GM12878 (cell line): Measurements from ENCODE around the gene PRTFDC1. TPM values are rescaled to one million over a fixed set of nuclear protein-coding genes. Genes with fewer than 3 reads are reported as not detected.

Experiments
- ATAC-seq: fragments of 200-7000 bp; cut with Tn5 transposase; 3 replicates; pipeline ENCODE4 v1.9.1; 2020; ENCODE audit warnings: mild to moderate bottlenecking, moderate library complexity
- BruUV-seq: library from RNA; stranded (reverse); fragments of 400-500 nt; replicated peaks from 2 replicates; lab custom pipeline; 2021; lab: Mats Ljungman, UMichigan
- CTCF ChIA-PET: fragments of 300-600 bp; sonication (Branson Sonifier 250); formaldehyde crosslinking; extraction: SDS; loops from one replicate; lab custom pipeline; 2021; ENCODE audit warnings: inconsistent platforms; lab: Yijun Ruan, JAX
- POLR2A ChIA-PET: fragments of 350-600 bp; formaldehyde crosslinking; extraction: SDS; loops from one replicate; lab custom pipeline; 2021; ENCODE audit warnings: inconsistent platforms; lab: Charles Lee
- RAD21 ChIA-PET: fragments of 300-600 bp; sonication (Branson Sonifier 250); formaldehyde crosslinking; loops from one replicate; lab custom pipeline; 2023; ENCODE audit warnings: antibody characterized with exemption; ENCODE audit not compliant: unreplicated experiment; lab: Charles Lee
- SMC1A ChIA-PET: fragments of 300-600 bp; sonication (Branson Sonifier 250); formaldehyde crosslinking; loops from one replicate; lab custom pipeline; 2023; ENCODE audit not compliant: unreplicated experiment, uncharacterized antibody; lab: Charles Lee
- DNase-seq: peaks from one replicate; pipeline ENCODE4 v3.0.0-alpha.2; 2011; ENCODE audit warnings: low read depth, low spot score
- FAIRE-seq: peaks from 3 replicates; lab custom pipeline; 2011; peaks lifted over from hg19 to GRCh38; lab: Jason Lieb, UNC
- H2AFZ ChIP-seq: 2 replicates; pipeline ENCODE4 v1.6.0; 2011; ENCODE audit warnings: low read depth, low read length, control low read depth; ENCODE audit not compliant: control insufficient read depth
- H3K27ac ChIP-seq: 2 replicates; pipeline ENCODE4 v1.5.1; 2011; ENCODE audit warnings: control low read depth; ENCODE audit not compliant: control insufficient read depth, insufficient read depth
- H3K27me3 ChIP-seq, 2 experiments: replicated peaks in 1 of 2; 2 replicates each; pipeline versions ENCODE4 v1.6.0 to v1.6.1; 2011; ENCODE audit warnings: low read length in 1 of 2; ENCODE audit not compliant: control insufficient read depth in 2 of 2, insufficient read depth in 2 of 2
- H3K36me3 ChIP-seq, 2 experiments: 2 replicates each; pipeline ENCODE4 v1.5.1; 2011; ENCODE audit warnings: low read length in 1 of 2; ENCODE audit not compliant: control insufficient read depth in 2 of 2, insufficient read depth in 2 of 2
- H3K4me1 ChIP-seq: 2 replicates; pipeline ENCODE4 v1.6.1; 2011; ENCODE audit warnings: mild to moderate bottlenecking, low read length, moderate library complexity, mixed read lengths; ENCODE audit not compliant: control insufficient read depth, insufficient read depth
- H3K4me2 ChIP-seq: 2 replicates; pipeline ENCODE4 v1.6.0; 2011; ENCODE audit warnings: control low read depth; ENCODE audit not compliant: control insufficient read depth, insufficient read depth
- H3K4me3 ChIP-seq: fragments of 200-600 bp; sonication (generic); 2 replicates; pipeline ENCODE4 v1.5.1; 2016
- H3K79me2 ChIP-seq: 2 replicates; pipeline ENCODE4 v1.6.0; 2011; ENCODE audit warnings: low read length; ENCODE audit not compliant: control insufficient read depth, insufficient read depth
- H3K9ac ChIP-seq: 2 replicates; pipeline ENCODE4 v1.8.0; 2011; ENCODE audit warnings: low read length, control low read depth, mixed read lengths; ENCODE audit not compliant: control insufficient read depth, insufficient read depth
- H3K9me3 ChIP-seq: replicated peaks from 3 replicates; pipeline ENCODE4 v1.5.1; 2011; ENCODE audit warnings: mild to moderate bottlenecking, low read length; ENCODE audit not compliant: control insufficient read depth, insufficient read depth
- H4K20me1 ChIP-seq: 2 replicates; pipeline ENCODE4 v1.6.0; 2011; ENCODE audit not compliant: control insufficient read depth, insufficient read depth
- JUND ChIP-seq: IDR thresholded peaks from 2 replicates; pipeline ENCODE4 v1.6.1; 2012; ENCODE audit warnings: low read depth, mild to moderate bottlenecking, low read length, improper control_type of control experiment, moderate library complexity
- NBN ChIP-seq: fragments of 450-650 bp; IDR thresholded peaks from 2 replicates; pipeline ENCODE4 v1.6.1; 2016
- POLR2A ChIP-seq: IDR thresholded peaks from 2 replicates; pipeline ENCODE4 v1.6.1; 2011; ENCODE audit warnings: low read depth, mild to moderate bottlenecking, low read length
- SIN3A ChIP-seq: IDR thresholded peaks from 2 replicates; pipeline ENCODE4 v1.6.1; 2012; ENCODE audit warnings: low read depth, low read length, improper control_type of control experiment
- SMARCA5 ChIP-seq: fragments of 450-650 bp; IDR thresholded peaks from 2 replicates; pipeline ENCODE4 v1.6.1; 2017; ENCODE audit warnings: mild to moderate bottlenecking
- SREBF1 ChIP-seq: IDR thresholded peaks from 2 replicates; pipeline ENCODE4 v1.6.1; 2012; ENCODE audit warnings: mild to moderate bottlenecking, low read length
- TAF1 ChIP-seq: IDR thresholded peaks from 2 replicates; pipeline ENCODE4 v1.6.1; 2011; ENCODE audit warnings: mild to moderate bottlenecking, low read depth, low read length, borderline replicate concordance
- ZNF207 ChIP-seq: fragments of 450-650 bp; IDR thresholded peaks from 2 replicates; pipeline ENCODE4 v1.6.1; 2014; ENCODE audit warnings: antibody characterized with exemption, mild to moderate bottlenecking, borderline replicate concordance
- ZNF24 ChIP-seq: fragments of 450-650 bp; IDR thresholded peaks from 2 replicates; pipeline ENCODE4 v1.6.1; 2017; ENCODE audit warnings: antibody characterized with exemption, mild to moderate bottlenecking
- WGBS: methylation state at CpG from one replicate; pipeline ENCODE4 v1.1.6; 2016; ENCODE audit warnings: low lambda C conversion rate; ENCODE audit not compliant: insufficient replicate concordance, insufficient coverage; ENCODE audit errors: missing lambda C conversion rate; 5-methylcytosine and 5-hydroxymethylcytosine counted together
- in situ Hi-C: fragments of 300-500 bp; cut with MboI; formaldehyde crosslinking; loops from 9 replicates; pipeline ENCODE4 v1.14.3; 2018; ENCODE audit warnings: mixed read lengths
- intact Hi-C: fragments of 100-400 bp; cut with micrococcal nuclease; formaldehyde crosslinking; loops from one replicate; pipeline ENCODE4 v1.14.2; 2022; ENCODE audit not compliant: unreplicated experiment
- polyA plus RNA-seq, 11 experiments: library from polyadenylated mRNA; depleted of rRNA in 4 of 11; unstranded in 6 of 11; stranded (reverse) in 5 of 11; fragments of >200 nt; fragmentation: Nextera tagmentation in 4 of 11; fragmentation: Illumina TruSeq in 1 of 11; extraction: Ambion mirVana in 4 of 11; extraction: Trizol in 1 of 11; gene quantifications; 1 replicate in 1 of 11; 2 replicates in 10 of 11; pipeline versions ENCODE4 v1.2.1 to v1.2.3, GENCODE V29; 2011 to 2016; ENCODE audit warnings: inconsistent platforms in 2 of 11, missing spikeins in 2 of 11, low read depth in 1 of 11
- total RNA-seq, 4 experiments: library from RNA; depleted of rRNA in 3 of 4; stranded (reverse); fragments of >200 nt in 3 of 4; fragmentation: Illumina TruSeq in 1 of 4; extraction: Trizol in 1 of 4; gene quantifications; 2 replicates each; pipeline versions ENCODE4 v1.2.1 to v1.2.3, GENCODE V29; 2013 to 2021

The PRTFDC1 gene
- total and polyA plus RNA-seq, 10 of the 15 experiments (the other 5 are each of a cell fraction or from before 2014, with no cell fraction given), result 5.5 to 17.3 (median 11.3) TPM

GRCh38 chr10:24824536-24824935 is 127.9 kb downstream of the PRTFDC1 start:
- no peaks in the 10 kb centered on the region for H3K36me3 ChIP-seq
- RAD21 ChIA-PET, result interaction anchor here (0.6 to 2.3 kb wide), 2 partner anchors 69 to 97 kb away, joined by 3 to 6 read pairs; no protein-coding TSS in a partner anchor
- POLR2A ChIA-PET, result interaction anchor here (0.7 kb wide), 1 partner anchor 105 kb away, joined by 4 read pairs; no protein-coding TSS in a partner anchor
- no peak overlapping the region for H3K27ac ChIP-seq
- H2AFZ ChIP-seq, result no peak overlapping the region
- H3K4me1 ChIP-seq, result no peaks in the 10 kb centered on the region; the same call in 1 of the 2 replicates
- no peaks in the 10 kb centered on the region for H3K79me2 ChIP-seq
- no peaks in the 10 kb centered on the region for H4K20me1 ChIP-seq
- in situ Hi-C loops, result no loop called here
- no peak overlapping the region for H3K4me2 ChIP-seq
- no peaks in the 10 kb centered on the region for H3K27me3 ChIP-seq
- H3K4me3 ChIP-seq, result no peak overlapping the region
- no peak overlapping the region for H3K9ac ChIP-seq
- 21% methylated on average over 2 of the region's 2 CpGs for WGBS
- TF ChIP-seq ZNF24 (no peak), SIN3A (no peak), ZNF207 (no peak), SMARCA5 (no peak), NBN (no peak), SREBF1 (no peak), TAF1 (no peak), POLR2A (no peak), JUND (no peak)
- intact Hi-C loops, result loop anchor here (5.0 kb wide), 1 partner anchor 78 kb away; no protein-coding TSS in a partner anchor
- no peak for ATAC-seq
- H3K9me3 ChIP-seq, result no peaks in the 10 kb centered on the region
- SMC1A ChIA-PET, result interaction anchor here (1.7 to 1.8 kb wide), 2 partner anchors 105 to 117 kb away, joined by 4 to 6 read pairs; no protein-coding TSS in a partner anchor
- DNase-seq, result no peak
- BruUV-seq, result no TSS peak
- CTCF ChIA-PET, result interaction anchor here (0.6 to 1.6 kb wide), 5 partner anchors 9 to 295 kb away, joined by 3 to 6 read pairs (median 3); partner anchors contain the start of gene ARHGAP21
- no peak for FAIRE-seq
